AG04450 (cell line): ENCODE data around the gene TMC1. TPM values are rescaled to one million over a fixed set of nuclear protein-coding genes. Genes with fewer than 3 reads are reported as not detected.

Experiments used
- CTCF ChIA-PET: fragments of 300-600, 350-600 bp; formaldehyde crosslinking; extraction: SDS; loops from one replicate; lab custom pipeline; 2022; ENCODE audit warnings: antibody characterized with exemption, inconsistent platforms; lab: Charles Lee
- POLR2A ChIA-PET: fragments of 350-600 bp; formaldehyde crosslinking; extraction: SDS; loops from one replicate; lab custom pipeline; 2021; ENCODE audit warnings: antibody characterized with exemption, inconsistent platforms; lab: Yijun Ruan, JAX
- DNase-seq: peaks from one replicate; pipeline ENCODE4 v3.0.0-alpha.2; 2011; ENCODE audit warnings: low read depth, low spot score
- H3K27ac ChIP-seq: one replicate; pipeline ENCODE4 v1.5.1; 2012; ENCODE audit warnings: low read depth, low read length, control low read depth
- H3K27me3 ChIP-seq: one replicate; pipeline ENCODE4 v1.6.0; 2012; ENCODE audit warnings: low read length; ENCODE audit not compliant: control insufficient read depth, insufficient read depth
- H3K4me3 ChIP-seq: 2 replicates; pipeline ENCODE4 v1.5.1; 2011; ENCODE audit warnings: mild to moderate bottlenecking, low read depth, low read length, control low read depth
- H3K9me3 ChIP-seq: 2 replicates; pipeline ENCODE4 v1.5.1; 2012; ENCODE audit warnings: low read length; ENCODE audit not compliant: control insufficient read depth, insufficient read depth
- polyA plus RNA-seq: library from polyadenylated mRNA; depleted of rRNA; stranded (reverse); fragments of >200 nt; gene quantifications from 2 replicates; pipeline ENCODE4 v1.2.3, GENCODE V29; 2011
- TF ChIP-seq, protein P1 (sequence below): IDR thresholded peaks from 2 replicates; pipeline ENCODE4 v1.5.1; 2011; ENCODE audit warnings: low read depth, low read length, control low read depth, inconsistent platforms

TMC1 gene
- polyA plus RNA-seq, 1 experiment = not detected

DNA sequence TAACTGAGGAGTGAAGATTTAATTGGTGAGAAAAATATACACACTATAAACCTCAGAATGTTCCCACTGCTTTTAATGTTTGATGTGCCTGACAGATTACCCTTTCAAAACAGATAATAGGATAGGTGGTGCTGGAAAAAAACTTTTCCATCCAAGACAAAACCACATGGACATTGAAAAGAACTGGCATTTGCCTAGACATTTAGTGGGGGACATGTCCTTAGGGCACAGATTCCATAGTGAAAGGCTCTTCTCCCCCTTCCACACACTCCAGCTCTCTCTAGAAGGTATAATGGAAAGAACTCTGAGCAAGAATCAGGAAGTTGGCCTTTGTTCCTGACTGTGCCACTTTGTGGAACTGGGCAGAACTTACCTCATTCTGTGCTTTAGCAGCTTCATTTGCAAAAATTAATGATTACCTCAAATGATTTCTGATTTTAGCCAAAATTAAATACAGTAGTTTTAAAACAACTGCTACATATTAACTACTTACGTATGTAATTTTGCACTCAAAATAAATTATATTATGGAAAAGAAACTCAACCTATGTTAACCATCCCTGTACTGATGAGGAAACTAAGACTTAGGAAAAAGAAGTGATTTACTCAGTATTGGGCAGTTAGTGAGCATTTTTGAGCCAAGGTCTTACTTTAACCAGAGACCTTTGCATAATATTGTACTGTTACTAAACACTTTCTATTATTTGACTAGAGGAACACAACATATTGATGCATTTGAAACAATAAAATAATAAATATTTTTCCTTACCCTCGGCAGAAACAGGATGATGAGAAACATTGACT lies 43.3 kb downstream of the TMC1 start:
- DNase-seq = no peak
- CTCF ChIA-PET = no interaction called here
- Histone ChIP-seq H3K27ac (no peak overlapping the region), H3K27me3 (no peaks in the 10 kb centered on the region), H3K4me3 (no peak overlapping the region), H3K9me3 (no peaks in the 10 kb centered on the region)
- TF ChIP-seq, protein P1, sequence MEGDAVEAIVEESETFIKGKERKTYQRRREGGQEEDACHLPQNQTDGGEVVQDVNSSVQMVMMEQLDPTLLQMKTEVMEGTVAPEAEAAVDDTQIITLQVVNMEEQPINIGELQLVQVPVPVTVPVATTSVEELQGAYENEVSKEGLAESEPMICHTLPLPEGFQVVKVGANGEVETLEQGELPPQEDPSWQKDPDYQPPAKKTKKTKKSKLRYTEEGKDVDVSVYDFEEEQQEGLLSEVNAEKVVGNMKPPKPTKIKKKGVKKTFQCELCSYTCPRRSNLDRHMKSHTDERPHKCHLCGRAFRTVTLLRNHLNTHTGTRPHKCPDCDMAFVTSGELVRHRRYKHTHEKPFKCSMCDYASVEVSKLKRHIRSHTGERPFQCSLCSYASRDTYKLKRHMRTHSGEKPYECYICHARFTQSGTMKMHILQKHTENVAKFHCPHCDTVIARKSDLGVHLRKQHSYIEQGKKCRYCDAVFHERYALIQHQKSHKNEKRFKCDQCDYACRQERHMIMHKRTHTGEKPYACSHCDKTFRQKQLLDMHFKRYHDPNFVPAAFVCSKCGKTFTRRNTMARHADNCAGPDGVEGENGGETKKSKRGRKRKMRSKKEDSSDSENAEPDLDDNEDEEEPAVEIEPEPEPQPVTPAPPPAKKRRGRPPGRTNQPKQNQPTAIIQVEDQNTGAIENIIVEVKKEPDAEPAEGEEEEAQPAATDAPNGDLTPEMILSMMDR = no peak
- POLR2A ChIA-PET = no interaction called here

DNA sequence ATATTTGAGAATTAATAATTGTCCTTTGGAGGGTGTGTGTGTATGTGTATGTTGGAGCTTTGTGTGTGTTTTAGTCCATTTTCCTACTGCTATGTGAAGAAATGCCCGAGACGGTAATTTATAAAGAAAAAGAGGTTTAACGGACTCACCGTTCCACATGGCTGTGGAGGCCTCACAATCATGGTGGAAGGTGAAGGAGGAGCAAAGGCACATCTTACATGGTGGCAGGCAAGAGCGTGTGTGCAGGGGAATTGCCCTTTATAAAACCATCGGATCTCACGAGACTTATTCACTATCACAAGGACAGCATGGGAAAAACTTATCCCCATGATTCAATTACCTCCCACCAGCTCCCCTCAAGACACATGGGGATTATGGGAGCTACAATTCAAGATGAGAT lies 44.1 kb downstream of the TMC1 start:
- no peaks in the 10 kb centered on the region for H3K9me3 ChIP-seq
- H3K27me3 ChIP-seq = no peaks in the 10 kb centered on the region
- no peak overlapping the region for H3K4me3 ChIP-seq
- TF ChIP-seq, protein P1 = no peak
- H3K27ac ChIP-seq = no peak overlapping the region
- ChIA-PET CTCF (no interaction called here), POLR2A (no interaction called here)
- DNase-seq = no peak

DNA sequence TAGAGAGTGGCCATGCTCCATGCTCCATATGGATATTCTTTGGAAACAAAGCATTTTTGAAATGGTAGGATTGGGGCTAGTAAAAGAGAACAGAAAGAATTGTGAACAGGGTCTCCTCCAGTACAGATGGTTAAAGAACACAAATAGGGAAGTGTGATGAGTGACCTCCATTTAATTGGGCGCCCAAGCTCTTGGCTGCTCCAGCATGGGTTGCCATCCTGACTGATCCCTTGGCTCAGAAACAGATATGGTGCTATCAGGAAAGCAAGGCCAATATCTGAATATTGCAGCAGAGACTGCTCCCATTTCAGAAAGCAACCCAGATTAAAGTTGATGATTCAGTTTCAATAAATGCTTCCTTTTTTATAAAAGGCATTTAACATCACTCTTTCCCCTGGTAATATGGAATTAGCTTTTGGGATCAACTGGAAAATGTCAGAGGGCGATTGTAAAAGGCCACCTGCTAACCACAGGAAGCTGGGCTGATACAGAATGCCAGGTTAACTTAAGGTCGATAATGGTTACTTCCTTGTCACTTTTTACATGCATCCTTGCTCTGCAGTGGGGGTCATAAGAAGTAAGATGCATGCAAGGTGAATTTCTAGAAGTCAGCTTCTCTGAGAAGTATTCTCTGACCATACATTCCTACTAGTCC lies 52.9 kb downstream of the TMC1 start:
- no peaks in the 10 kb centered on the region for H3K27me3 ChIP-seq
- H3K27ac ChIP-seq = no peak overlapping the region
- H3K4me3 ChIP-seq = no peak overlapping the region
- H3K9me3 ChIP-seq = no peaks in the 10 kb centered on the region
- ChIA-PET CTCF (no interaction called here), POLR2A (no interaction called here)
- no peak for DNase-seq
- TF ChIP-seq, protein P1 = no peak

DNA sequence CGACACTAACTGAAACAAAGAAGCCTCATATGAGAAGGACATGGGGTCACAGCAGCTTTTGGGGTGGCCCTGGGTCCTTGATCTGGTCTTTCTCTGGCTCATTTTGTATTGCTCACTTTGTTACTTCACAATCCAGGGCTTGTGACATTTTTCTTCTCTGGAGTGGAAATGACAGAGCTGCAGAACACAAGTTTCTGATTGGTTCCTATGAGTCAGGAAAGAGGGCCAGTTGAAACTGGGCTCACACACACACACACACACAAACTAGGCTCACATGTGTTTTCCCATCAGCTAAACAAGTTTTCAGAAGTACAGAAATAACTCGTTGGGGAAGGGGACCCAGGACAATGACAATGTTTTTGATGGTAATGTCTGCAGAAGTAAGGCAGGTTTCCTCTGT lies 54.3 kb downstream of the TMC1 start:
- POLR2A ChIA-PET = interaction anchor here (0.7 kb wide), 1 partner anchor 210 kb away, joined by 5 read pairs; the partner anchor contains the start of gene ZFAND5
- H3K4me3 ChIP-seq = no peak overlapping the region
- no peak overlapping the region for H3K27ac ChIP-seq
- CTCF ChIA-PET = interaction anchor here (2.8 kb wide), 1 partner anchor 17 kb away, joined by 8 read pairs; no protein-coding TSS in a partner anchor
- H3K9me3 ChIP-seq = no peaks in the 10 kb centered on the region
- H3K27me3 ChIP-seq = no peaks in the 10 kb centered on the region
- DNase-seq = no peak
- TF ChIP-seq, protein P1 = no peak

DNA sequence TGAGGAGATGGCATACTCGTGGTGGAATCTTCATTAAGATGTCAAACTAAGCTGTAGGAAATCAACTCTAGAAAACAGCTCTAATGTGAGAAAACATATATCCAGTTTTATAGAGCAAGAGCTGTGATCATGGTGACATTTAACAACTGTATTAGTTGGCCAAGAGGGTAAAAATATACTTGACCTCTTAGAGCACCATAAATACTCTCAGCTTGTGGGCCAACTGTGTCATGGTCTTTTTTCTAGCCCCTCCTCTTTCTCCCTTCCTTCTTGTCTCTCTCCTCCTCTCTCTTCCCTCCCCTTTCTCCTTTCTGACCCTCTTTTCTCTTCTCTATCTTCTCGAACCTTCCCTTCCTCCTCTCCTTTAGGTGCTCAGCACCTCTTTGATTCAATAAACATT lies 54.7 kb downstream of the TMC1 start:
- Histone ChIP-seq H3K27me3 (no peaks in the 10 kb centered on the region), H3K4me3 (no peak overlapping the region), H3K27ac (no peak overlapping the region), H3K9me3 (no peaks in the 10 kb centered on the region)
- ChIA-PET CTCF (interaction anchor here (2.8 kb wide), 1 partner anchor 16 kb away, joined by 8 read pairs; no protein-coding TSS in a partner anchor), POLR2A (interaction anchor here (0.7 to 0.9 kb wide), 2 partner anchors 12 to 211 kb away, joined by 3 to 5 read pairs; partner anchors contain the start of gene ZFAND5)
- TF ChIP-seq, protein P1 = no peak
- DNase-seq = no peak
